HG02870 (cell line): Measurements from ENCODE around the gene S100A7A.

Experiments used
- ATAC-seq: cut with Tn5 transposase; IDR thresholded peaks from one replicate; pipeline ENCODE4 v1.9.1; 2021; ENCODE audit warnings: mild to moderate bottlenecking, moderate library complexity; ENCODE audit not compliant: unreplicated experiment

S100A7A gene

GRCh38 chr1:153415850-153416570 is at the start of gene S100A7A:
TSS of gene S100A7A (plus strand) at chr1:153416520. CDS start at chr1:153418083, 1,563 bp downstream.
- no peak for ATAC-seq

DNA sequence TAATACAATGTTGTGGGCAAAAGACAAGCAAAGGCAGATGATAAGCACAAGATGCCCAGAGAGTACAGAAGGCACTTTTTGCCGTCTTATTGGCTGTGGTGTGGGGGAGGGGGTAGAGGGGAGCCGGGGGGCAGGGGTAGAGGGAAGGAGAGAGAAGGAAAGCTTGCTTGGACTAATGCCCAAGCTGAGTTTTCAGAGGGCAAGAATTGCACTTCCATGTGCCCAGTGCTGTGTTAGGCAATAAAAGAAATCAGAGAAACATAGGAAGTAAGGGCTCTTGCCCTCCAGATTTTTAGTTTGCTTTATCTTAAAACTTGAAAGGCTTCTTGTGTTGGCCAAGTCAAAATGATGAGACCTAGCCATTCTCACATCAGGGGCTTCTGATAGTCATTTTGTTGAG is 49.2 kb upstream of the S100A7A start:
- no peak for ATAC-seq

- no peak for ATAC-seq
Measured at GRCh38 chr1:153368495-153368894, 47.8 kb upstream of the S100A7A start.

DNA sequence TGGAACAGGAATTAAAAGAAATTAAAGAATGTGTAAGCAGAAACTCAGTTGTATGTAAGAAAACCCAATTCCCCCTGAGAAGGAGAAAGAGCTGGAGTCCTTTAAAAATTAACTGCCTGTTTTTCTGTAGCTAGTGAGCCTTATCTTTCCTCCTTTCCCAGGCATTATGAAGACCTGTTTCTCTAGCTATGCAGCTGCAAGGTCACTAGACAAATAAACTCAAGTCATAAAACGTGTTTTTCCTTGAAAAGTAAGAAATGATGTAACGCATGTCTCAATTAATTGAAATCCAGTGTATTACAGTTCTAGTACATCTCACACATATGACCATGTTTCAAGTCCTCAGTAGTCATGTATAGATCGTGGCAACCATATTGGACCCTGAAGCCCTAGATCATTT is 46.2 kb upstream of the S100A7A start:
- ATAC-seq, result no peak

DNA sequence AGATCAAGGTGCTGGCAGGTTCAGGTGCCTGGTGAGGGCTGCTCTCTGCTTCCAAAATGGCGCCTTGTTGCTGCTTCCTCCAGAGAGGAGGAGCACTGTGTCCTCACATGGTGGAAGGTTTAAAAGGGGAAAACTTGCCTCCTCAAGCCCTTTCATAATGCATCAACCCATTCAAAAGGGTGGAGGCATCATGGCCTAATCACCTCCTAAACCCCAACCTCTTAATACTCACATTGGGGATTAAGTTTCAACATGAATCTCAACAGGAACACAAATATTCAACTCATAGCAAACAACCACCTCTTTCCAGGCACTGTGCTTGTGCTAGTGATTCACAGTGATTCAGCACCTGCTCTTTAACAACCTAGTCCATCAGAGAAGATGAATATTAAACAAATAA is 45.1 kb upstream of the S100A7A start:
- no peak for ATAC-seq

DNA sequence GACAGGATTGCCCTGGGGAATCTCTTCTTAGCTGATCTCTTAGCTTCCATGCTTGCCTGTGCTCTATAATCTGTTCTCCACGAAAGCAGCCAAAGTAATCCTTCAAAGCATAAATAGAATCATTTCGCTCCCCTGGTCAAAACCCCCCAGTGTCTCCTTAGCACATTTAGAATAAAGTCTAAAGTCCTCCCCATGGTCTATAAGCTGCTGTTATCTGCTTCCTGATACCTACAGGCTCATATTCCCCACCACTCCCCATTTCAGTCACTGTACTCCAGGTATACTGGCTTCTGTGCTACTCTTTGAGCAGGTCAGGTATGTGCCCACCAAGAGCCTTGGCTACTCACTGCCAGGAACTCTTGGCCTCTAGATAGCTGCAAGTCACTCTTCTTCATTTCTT is 43.7 kb upstream of the S100A7A start:
- no peak for ATAC-seq

GRCh38 chr1:153374071-153374470 is 42.2 kb upstream of the S100A7A start:
- ATAC-seq, result no peak

DNA sequence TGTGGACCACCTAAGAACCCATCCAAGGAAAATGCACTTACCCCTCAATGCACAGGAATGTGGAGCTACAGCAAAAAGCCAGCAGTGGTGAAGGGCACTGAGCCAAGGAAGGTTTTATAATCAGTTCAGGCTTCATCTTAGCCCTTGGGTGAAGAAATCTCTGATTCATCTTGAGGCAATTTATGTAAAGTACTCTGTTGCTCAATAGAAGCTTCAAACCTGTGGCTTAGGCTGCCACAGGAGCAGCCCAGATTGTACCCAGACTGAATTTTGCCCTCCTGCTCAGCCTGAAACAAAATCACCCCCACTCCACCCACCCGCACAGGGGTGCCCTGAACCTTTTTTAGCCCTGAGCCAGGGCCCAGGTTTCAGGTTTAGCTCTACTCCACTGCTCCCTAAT is 40.8 kb upstream of the S100A7A start, which contains the start of gene S100A12:
S100A12 (minus strand) TSS at position 111 of the 400 bp plus-strand sequence. CDS start 1,029 bp downstream, outside the sequence.
- ATAC-seq, result no peak

DNA sequence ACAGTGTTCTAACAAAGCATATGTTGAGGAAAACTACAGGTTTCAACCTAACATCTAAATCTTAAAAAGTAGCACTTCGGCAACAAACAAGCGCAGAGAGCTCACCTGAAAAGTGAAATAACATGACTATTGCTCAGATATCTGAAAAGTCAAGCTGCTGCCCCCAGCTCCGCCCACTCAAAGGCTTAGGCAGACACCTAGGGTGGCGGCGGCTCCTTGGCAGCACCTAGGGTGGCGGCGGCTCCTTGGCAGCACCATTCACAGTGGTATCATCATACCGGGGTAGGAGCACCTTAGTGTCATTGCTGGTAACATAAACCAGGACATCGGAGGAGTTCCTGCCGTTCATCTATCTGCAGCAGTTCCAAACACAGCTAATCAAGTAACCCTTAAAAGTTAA is 36.7 kb upstream of the S100A7A start:
- ATAC-seq, result no peak

- no peak for ATAC-seq
Measured at GRCh38 chr1:153380711-153381110, 35.6 kb upstream of the S100A7A start.

DNA sequence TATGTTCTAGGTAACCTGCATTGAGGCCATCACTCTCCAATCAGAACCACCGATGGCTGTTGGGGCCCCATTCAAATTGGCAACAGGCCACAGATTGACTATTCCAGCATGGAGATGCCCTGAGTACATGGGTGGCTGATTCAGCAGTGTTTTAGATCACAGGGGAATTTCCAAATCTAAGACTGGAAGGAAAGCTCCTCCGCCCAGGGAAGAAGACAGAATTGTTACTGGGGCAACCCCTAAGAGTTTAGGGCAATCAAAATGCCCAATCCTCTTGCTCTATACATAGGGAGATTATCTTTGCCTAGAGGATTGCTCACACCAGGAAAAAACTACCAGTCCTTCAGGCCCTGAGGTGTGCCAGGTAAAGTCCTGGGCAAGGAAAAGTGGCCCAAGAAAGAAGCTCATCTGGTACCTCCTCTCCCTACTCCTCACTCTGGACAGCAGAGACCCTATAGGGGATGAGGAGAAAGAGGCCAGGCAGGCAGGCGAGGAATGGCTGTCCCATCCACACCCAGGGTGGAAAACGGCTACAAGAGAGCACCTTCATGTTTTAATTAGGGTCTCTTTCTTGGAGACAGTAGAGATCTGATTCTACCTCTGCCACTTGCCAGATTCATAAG is 31.3 kb upstream of the S100A7A start:
- no peak for ATAC-seq

- no peak for ATAC-seq
Measured at GRCh38 chr1:153386500-153386901, 29.8 kb upstream of the S100A7A start.

GRCh38 chr1:153387001-153387400 is 29.3 kb upstream of the S100A7A start:
- ATAC-seq, result no peak

DNA sequence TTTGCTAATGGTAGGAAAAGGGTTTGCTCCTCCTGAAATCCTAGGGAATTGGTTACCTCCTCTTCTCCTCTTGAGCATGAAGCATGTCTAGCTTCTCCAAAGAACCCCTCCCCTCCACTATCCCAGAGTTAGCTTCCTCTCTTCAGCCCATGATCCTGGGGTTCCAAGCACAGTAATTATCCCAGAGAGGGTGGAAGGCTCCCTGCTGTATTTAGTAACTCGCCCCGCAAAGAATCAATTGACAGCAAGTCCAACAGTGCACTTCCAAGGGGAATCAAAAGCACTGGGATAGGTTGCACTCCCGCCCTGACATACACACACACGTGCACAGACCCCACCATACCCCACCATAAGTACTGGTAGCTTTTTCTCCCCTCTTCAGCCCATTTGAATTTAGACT is 28.5 kb upstream of the S100A7A start:
- no peak for ATAC-seq

- no peak for ATAC-seq
Measured at GRCh38 chr1:153389401-153389800, 26.9 kb upstream of the S100A7A start.

- ATAC-seq, result no peak
Measured at GRCh38 chr1:153389973-153390879, 26.1 kb upstream of the S100A7A start.

DNA sequence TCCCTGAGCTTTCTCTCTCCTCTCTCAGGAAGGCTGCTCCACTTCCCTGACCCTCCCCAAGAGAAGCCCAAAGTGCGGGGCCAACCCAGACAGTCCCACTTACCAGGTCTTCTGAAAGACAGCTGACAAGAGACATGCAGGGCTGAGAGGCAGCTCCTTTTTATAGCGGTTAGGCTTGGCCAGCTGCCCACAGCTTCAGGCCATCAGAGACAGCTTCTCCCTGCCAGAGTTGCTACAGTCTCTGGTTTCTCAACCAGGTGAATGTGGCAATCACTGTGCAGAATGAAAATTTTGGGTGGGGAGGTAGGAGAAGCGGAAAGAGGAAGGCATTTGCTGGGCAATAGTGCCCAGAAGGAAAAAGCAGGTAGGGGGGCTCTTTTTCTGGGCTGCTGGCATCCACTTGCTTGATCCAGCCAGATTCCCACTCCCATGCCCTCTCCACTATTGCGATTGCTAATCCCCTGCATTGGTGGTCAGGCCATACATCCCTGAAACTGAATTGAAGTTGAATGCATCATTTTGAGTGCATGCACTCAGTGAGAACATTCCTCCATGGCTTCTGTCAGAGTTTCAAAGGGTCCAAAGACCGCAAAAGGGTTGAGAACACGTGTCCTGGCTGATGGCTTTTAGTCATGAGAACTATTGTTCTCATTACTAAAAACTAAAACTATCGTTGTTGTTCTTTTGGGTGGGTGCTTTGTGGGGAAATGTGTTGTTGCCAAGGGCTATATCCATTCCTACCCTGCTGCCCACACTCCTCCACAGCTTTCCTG is 25.2 kb upstream of the S100A7A start, which contains the start of gene S100A8:
S100A8 (minus strand) TSS at position 136 of the 773 bp plus-strand sequence. CDS start 538 bp downstream, outside the sequence.
- no peak for ATAC-seq

DNA sequence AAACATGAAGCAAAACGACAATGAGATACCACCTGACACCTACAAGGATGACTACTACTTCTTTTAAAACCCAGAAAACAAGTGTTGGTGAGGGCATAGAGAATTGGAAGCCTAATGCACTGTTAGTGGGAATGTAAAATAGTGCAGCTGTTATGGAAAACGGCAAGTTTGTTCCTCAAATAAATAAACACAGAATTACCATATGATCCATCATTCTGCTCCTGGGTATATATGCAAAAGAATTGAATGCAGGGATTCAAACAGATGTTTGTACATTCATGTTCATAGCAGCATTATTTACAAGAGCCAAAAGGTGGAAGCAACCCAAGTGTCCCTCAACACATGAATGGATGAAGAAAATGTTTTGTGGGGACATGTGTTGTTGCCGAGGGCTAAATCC is 24.1 kb upstream of the S100A7A start:
- ATAC-seq, result no peak

DNA sequence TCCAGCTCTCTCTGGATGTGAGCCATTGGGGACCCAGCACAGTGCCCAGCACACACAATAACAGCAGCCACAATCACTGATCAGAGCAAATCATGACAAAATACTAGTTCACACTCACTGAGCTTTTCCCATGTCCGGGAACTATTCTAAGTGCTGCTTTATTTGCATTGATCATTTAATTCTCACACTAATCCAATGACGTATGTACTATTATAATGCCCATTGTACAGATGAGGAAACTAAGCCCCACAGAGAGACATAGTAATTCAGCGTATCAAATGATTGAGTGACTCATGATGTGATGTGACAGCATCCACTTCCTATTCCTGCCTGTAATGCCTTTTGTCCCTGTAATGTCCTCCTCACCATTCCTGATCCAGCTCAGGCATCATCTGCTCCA is 23.5 kb upstream of the S100A7A start:
- no peak for ATAC-seq

- no peak for ATAC-seq
Measured at GRCh38 chr1:153393926-153394325, 22.4 kb upstream of the S100A7A start.

DNA sequence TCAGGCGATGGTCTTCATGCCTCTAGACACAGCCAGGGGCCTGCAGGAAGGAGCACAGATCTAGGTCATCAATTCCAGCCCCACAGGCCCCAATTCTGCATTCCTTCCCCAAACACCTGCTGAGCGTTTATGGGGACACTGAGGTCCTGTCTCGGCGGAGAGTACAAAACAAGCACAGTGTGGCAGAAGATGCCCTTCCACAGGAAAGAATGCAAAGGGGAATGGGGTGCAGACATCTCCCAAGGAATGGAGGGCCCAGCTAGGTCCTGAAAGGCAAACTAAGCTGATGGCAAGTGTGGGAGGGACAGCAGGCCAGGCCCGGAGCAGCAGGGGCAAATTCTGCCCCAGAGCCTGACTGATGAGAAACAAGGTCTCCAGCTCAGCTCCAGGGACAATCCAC is 21.9 kb upstream of the S100A7A start:
- ATAC-seq, result no peak
